Anterior cingulate cortex (tissue), 58 donors: ENCODE measurements around the gene RPS17.
"Not testable (repeated sequence)": the region's sequence is repeated elsewhere in the genome, so short reads cannot be mapped to it uniquely, and the experiment has no call there.

Experiments
- DNase-seq, 58 donors: peaks; one replicate each; lab custom pipeline; 2025; lab: John Stamatoyannopoulos, UW

Gene RPS17

GRCh38 chr15:82549199-82549665, 9.0 kb upstream of the RPS17 start:
- no peak for DNase-seq

- no peak for DNase-seq
Observed at GRCh38 chr15:82548700-82549099, 8.4 kb upstream of the RPS17 start.

GRCh38 chr15:82545478-82545877, 5.2 kb upstream of the RPS17 start:
- no peak for DNase-seq

DNA sequence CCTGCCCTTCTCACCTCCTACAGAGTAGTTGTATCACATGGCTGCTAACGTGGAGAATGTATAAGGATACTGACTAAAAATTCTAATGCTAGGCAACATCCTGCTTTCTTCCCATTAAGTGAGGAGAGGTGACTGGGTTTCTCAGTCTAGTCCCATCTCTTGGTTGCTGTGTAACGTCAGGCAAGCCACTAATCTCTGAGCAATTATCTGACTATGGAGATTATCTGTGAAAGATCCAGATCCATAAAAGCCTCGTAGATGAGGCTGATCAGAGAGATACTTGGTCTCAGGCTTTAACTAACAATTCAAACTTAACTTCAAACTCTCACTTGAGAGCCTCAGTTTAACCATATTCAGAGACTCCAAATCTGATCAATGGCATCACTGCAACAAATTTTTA, 4.7 kb upstream of the RPS17 start:
- no peak for DNase-seq

DNA sequence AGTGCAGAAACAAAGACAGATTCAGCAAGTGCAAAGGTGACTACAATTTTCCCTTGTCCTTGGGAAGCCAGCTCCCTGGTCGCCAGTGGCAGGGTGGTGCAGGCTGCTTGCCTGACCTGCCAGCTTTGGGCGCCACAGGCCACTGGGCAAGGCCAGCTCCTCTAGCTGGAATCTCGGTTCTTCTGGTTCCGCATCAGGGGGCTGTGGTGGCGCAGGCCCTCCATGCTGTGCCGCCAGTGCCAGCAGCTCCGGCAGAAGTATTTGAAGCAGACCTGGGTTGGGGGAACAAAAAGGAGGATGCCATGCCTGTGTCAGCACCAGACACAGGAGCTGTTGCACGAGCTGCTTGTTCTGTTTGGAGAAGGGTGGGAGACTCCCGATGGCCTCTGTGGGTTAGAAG, 4.2 kb upstream of the RPS17 start:
- no peak for DNase-seq

DNA sequence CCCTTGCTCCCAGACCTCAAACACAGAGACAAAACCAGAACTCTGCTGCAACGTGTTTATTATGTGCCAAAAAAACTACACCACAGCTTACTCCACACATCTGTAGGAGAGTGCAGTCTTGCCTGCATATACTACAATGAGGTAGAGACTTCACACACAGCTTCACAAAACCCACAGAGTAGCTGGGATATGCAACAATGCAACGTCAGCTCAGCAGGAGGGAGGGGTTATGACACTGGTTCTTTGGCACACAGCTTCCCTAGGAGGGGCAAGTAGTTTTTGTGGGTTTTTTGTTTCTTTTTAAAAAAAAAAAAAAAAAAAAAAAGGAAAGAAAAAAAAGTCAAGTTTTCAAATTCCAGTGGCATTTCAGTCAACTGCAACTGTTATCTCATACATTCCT, 2.9 kb upstream of the RPS17 start:
- DNase-seq, result no peak

DNA sequence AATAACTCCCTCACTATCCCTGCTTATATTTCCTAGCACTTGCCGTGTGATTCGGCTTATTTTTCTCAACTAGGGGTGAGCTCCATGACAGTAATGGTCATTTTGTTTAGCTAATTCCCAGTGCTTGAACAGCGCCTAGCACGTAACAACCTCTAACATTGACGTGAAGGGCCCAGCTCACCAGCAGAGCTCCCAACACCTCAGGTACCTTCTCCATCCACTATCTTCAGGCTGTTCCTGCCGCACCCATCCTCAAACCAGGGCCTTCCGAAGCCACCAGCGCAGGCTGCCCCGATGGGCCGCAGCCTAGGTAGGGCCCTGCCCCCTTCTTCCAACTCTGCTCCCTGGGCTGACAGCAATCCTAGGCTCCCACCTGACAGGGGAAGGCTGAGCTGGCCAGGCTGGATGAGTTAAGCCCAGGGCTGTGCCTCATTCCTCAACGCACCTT, 751 bp upstream of the RPS17 start:
- DNase-seq, result no peak

DNA sequence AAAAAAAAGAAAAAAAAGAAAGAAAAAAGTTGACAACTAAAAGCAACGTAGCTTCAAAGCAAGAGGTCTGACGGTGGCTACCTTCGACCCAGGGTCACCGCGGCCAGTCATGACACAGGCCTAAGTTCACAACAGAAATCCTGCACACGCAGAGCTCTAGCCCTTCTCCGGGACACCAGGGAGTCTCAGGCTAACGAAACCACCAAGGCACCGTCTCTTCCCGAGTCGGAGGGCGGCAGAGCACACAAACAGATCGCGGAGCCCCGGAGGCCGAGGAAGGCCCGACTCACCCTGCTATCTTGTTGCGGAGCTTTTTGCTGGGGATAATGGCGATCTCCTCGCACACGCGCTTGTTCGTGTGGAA, 584 bp downstream of the RPS17 start:
- no peak for DNase-seq

DNA sequence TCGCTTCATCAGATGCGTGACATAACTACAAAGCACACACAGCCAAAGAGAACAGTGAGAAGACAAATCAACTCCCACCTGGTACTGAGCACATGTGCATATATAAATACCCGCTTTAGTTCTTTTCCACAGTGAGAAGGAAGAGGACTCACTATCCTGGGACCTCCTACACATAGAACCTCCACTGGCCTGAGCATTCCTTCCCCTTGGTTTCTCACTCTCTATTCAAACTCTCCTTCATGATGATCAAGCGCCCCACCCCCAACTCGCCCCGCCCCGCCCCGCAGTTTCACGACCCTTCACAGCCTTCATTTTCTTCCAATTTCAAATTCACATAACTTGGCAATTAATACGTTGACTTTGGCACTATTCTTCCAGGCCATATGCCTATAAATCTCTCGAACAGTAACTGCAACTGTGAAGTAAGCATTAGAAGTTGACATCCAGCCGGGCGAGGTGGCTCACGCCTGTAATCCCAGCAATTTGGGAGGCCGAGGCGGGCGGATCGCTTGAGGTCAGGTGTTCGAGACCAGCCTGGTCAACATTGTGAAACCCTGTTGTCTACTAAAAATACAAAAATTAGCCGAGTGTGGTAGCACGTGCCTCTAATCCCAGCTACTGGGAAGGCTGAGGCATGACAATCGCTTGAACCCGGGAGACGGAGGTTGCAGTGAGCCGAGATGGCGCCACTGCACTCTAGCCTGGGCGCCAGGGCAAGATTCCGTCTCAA, 1.1 kb downstream of the RPS17 start:
- DNase-seq, result no peak

GRCh38 chr15:82537351-82537908, 2.8 kb downstream of the RPS17 start:
- DNase-seq, result no peak

DNA sequence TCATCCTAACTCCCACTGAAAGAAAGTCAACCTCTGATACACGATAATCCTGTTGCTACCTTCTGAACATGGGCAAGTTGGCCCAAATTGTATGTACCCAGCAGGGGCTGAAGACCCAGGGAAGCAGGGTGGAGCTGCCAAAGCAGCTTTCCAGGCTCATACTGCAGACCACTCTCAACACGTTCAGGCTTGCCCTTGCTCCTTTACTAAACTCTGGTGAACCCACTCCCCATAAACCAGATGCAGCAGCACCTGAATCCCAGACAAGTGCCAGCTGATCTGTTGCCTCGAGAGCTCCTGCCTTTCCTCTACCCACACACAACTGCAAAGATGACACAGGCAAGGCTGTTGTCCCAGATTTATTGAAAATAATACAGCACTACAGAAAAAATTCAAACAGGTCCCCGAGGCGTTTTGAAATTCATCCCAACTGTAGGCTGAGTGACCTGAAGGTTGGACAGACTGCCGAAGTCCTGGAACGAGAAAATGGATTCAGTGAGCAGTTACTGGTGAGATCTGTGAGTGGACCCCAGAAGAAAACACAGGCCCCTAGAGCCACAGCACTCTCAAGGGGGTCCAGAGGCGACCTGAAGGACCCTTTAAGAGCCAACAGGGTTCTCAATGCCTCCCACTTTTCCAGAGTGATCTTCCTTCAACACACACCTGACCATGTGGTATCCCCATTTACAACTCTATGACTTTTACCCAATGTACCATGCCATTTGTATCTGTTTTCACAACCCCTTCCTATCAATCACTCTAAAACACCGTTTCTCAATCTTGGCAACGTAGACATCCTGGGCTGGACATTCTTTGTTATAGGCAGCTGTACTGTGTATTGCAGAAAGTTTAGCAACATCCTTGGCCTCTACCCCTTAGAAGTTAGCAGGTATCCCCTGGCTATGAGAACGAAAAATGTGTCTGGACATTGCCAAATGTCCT, 3.6 kb downstream of the RPS17 start:
- no peak for DNase-seq

GRCh38 chr15:82535566-82536408, 4.5 kb downstream of the RPS17 start:
- DNase-seq, result no peak

DNA sequence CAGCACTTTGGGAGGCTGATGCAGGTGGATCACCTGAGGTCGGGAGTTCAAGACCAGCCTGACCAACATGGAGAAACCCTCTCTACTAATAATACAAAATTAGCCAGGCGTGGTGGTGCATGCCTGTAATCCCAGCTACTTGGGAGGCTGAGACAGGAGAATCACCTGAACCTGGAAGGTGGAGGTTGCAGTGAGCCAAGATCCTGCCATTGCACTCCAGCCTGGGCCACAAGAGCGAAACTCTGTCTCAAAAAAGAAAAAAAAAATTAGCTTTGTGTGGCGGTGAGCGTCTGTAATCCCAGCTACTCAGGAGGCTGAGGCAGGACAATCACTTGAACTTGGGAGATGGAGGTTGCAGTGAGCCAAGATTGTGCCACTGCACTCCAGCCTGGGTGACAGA, 5.1 kb downstream of the RPS17 start:
- DNase-seq, result not testable (repeated sequence)

GRCh38 chr15:82534457-82534861, 5.8 kb downstream of the RPS17 start:
- not testable (repeated sequence) for DNase-seq

DNA sequence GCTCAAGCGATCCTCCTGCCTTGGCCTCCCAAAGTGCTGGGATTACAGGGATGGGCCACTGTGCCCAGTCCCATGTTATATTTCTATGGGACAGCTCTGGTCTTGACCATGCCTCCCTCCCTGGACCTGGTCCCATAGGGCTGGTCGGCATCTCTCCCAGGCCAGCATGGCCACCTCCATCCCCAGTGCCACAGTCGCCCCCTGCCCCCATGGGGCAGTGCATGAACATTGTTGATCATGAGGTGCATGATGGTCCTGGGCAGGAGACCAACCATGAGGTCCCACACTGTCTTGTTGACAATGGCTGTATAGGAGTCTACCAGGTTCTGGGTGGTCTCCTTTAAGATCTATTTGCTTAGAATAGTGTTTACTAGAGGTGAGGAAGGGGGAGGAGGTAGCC, 6.5 kb downstream of the RPS17 start:
- DNase-seq, result no peak

DNA sequence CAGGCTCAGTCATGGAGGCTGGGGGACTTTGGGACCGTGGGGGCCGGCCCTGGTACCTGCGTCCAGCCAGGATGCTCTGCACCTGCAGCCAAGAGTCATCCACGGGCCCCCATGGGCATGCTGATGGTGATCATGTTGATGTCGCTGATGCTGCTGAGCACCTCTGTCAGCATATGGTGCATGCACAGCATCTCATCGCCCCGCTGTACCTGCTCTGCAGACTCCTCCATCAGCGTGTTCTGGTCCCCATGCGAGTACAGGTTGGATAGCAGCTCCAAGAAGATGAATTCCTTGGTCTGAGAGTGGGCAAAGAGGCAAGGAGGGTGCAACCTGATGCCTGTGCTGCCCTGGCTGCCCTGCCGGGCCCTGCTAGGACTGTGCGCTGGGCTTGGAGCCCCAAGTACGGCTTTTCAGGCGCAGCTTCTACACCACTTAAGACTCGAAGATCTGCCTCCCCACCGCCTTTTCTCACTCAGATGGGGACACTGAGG, 7.2 kb downstream of the RPS17 start:
- DNase-seq, result no peak

- no peak for DNase-seq
Observed at GRCh38 chr15:82532383-82532990, 7.8 kb downstream of the RPS17 start.

- DNase-seq, result no peak
Observed at GRCh38 chr15:82531496-82532382, 8.5 kb downstream of the RPS17 start.
